ENCODE results near the gene RPL23.

RPL23 gene

DNA sequence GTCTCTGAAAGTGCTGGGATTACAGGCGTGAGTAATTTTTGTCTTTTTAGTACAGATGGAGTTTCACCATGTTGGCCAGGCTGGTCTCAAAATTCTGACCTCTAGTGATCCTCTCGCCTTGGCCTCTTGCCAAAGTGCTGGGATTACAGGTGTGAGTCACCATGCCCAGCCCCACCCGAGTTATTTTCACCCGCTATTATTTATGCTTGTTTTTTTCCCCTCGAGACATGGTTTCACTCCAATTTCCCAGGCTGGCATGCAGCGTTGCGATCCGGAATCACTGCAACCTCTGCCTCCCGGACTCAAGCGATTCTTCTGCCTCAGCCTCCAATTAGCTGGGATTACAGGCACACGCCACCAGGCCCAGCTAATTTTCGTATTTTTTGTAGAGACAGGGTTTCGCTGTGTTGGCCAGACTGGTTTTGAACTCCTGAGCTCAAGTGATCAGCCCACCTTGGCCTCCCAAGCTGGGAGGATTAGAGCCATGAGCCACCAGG, 9.2 kb downstream of the RPL23 start:
- TF ChIP-seq, protein P1, sequence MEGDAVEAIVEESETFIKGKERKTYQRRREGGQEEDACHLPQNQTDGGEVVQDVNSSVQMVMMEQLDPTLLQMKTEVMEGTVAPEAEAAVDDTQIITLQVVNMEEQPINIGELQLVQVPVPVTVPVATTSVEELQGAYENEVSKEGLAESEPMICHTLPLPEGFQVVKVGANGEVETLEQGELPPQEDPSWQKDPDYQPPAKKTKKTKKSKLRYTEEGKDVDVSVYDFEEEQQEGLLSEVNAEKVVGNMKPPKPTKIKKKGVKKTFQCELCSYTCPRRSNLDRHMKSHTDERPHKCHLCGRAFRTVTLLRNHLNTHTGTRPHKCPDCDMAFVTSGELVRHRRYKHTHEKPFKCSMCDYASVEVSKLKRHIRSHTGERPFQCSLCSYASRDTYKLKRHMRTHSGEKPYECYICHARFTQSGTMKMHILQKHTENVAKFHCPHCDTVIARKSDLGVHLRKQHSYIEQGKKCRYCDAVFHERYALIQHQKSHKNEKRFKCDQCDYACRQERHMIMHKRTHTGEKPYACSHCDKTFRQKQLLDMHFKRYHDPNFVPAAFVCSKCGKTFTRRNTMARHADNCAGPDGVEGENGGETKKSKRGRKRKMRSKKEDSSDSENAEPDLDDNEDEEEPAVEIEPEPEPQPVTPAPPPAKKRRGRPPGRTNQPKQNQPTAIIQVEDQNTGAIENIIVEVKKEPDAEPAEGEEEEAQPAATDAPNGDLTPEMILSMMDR (IDR thresholded peaks at IDR 0.05; ENCODE audit: extremely low read depth, insufficient read depth, missing control alignments): no peak
- in situ Hi-C loops (cut with MboI; ENCODE audit: low pct_unique_long_range_greater_than_20kb, low sequenced_read_pairs, unreplicated experiment): no loop called here
- no peak for DNase-seq (ENCODE audit: low spot score)

DNA sequence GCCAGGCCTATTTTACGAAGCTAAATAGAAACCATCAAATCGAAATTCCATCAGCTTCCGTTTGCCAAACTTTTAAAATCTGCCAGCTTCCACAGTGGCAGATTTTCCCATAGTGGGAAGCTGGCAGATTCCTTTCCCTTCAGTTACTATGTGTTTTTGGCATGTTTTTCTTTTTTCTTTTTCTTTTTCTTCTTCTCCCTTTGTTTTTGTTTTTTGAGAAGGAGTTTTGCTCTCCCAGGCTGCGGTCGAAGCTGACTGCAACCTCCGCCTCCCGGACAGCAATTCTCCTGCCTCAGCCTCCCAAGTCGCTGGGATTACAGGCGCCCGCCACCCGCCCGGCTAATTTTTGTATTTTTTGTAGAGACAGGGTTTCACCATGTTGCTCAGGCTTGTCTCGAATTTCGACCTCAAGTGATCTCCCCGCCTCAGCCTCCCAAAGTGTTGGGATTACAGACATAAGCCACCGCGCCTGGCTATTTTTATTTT, 27.7 kb downstream of the RPL23 start:
- TF ChIP-seq, protein P1 (IDR thresholded peaks at IDR 0.05; ENCODE audit: extremely low read depth, insufficient read depth, missing control alignments): no peak
- in situ Hi-C loops (cut with MboI; ENCODE audit: low pct_unique_long_range_greater_than_20kb, low sequenced_read_pairs, unreplicated experiment): no loop called here
- no peak for DNase-seq (ENCODE audit: low spot score)

DNA sequence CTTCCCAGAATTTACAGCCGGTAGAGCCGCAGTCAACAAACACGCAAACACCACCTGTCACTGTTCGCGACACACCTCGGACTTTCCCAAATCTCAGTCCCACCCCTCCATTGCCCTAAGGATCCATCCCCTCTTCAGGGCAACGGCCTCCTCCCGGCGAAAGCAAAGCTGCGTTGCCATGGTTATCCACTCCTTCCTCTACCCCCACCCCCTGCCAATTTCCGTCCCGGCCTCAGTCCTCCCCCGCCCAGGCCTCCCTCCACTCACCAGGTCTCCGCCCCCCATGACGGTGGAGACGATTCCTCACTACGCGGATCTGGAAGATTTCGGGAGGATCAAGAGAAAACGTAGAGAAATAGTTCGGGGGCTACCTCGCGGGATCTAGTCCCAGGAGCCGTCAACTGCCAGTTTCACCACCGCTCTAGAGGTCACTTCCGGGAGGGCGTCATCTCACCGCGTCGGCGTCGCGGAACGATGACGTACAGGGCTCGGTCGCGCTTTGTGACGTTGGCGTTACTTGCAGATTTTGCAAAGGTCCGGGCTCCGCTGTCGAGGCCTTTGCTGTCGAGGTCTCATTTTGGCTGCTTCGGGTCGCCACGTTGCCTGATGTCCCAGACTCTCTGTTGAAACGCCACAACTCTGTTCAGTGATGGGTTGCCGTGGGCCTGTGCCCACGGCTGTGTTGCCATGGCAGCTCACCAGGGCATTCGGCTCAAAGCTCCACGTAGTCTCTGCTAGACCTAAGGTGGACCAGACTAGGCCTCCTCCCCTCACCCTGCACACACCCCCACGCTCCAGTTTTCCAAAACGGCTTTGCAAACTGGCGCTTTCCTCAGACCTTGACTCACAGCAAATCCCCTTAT, 28.4 kb downstream of the RPL23 start, which contains the start of gene CWC25:
CWC25 (minus strand) TSS at position 423 of the 863 bp plus-strand sequence; CDS start at position 285, 138 bp downstream.
- DNase-seq (ENCODE audit: low spot score): peak; percentile 92
- in situ Hi-C loops (cut with MboI; ENCODE audit: low pct_unique_long_range_greater_than_20kb, low sequenced_read_pairs, unreplicated experiment): no loop called here
- TF ChIP-seq, protein P1 (IDR thresholded peaks at IDR 0.05; ENCODE audit: extremely low read depth, insufficient read depth, missing control alignments): no peak

DNA sequence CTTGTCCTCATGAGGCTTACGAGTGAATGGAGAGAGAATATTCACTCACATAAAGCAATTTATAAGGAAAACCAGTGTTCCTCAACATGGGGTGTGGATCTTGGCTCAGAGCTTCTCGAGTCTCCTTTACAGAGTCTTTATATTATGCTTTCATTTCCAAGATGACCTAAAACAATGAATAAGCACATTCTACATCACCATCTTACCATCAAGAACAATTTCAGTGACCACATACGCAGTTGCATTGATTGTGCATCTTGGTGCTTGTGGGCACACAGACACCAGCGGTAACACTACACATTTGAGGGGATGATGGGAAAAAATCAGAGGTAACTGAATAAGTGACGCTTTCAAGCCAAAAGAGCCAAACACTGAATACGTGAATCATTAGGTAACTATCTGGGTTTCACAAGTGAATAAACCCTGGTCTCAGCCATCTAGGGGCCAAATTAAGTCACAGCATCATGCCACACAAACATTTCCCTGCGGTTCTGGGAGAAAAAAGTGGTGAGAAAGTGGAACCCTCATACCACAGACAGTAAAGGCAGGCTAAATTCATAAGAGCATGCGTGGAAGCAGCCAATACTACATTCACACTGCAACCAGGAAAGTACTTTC, 37.8 kb downstream of the RPL23 start:
- TF ChIP-seq, protein P1 (IDR thresholded peaks at IDR 0.05; ENCODE audit: extremely low read depth, insufficient read depth, missing control alignments): no peak
- in situ Hi-C loops (cut with MboI; ENCODE audit: low pct_unique_long_range_greater_than_20kb, low sequenced_read_pairs, unreplicated experiment): no loop called here
- no peak for DNase-seq (ENCODE audit: low spot score)

DNA sequence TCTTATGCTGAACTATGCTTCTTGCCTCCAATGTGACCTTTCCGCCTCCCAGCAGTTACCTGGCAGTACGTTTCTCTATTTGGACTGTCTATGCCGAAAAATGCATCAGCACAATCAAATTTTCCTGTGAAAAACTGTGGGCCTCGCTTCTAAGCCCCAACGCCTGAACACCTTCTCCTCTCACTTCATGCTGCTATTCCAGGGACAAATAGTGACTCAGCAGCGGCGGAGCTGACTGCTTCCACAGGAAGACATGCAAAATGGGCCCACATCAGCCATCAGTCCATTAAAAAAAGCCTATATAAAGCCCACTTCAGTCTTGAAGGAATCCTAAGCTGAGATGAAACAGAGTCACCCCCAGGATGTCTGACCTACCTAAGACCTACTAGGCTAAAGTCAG, 43.7 kb downstream of the RPL23 start:
- TF ChIP-seq, protein P1 (IDR thresholded peaks at IDR 0.05; ENCODE audit: extremely low read depth, insufficient read depth, missing control alignments): no peak
- in situ Hi-C loops (cut with MboI; ENCODE audit: low pct_unique_long_range_greater_than_20kb, low sequenced_read_pairs, unreplicated experiment): no loop called here
- no peak for DNase-seq (ENCODE audit: low spot score)

DNA sequence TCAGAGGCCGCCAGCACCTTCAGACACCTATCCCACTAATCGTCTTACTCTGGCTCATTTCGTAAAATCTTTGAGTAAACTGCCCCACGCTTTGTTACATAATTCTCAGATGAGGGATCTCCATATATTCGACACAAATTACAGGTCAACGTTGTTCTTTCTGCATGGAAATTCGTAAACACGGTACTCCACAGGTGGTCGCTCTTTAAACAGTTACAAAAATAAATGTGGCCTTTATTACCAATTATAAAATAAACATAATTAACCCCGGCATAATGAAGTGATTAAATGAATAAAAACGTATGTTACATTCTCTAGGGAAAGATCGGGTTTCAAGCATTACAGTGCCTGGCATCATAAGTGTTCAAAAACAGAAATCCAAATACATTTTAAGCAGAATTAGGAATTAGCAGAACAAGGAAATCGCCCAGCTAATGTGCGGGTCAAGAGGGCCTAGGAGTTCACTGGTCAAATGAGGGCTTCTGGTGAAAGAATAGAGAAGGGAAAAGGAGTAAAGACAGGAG, 53.2 kb downstream of the RPL23 start:
- in situ Hi-C loops (cut with MboI; ENCODE audit: low pct_unique_long_range_greater_than_20kb, low sequenced_read_pairs, unreplicated experiment): no loop called here
- DNase-seq (ENCODE audit: low spot score): no peak
- TF ChIP-seq, protein P1 (IDR thresholded peaks at IDR 0.05; ENCODE audit: extremely low read depth, insufficient read depth, missing control alignments): no peak

All from GM13977 (cell line).